A673 (cell line): ENCODE results near the gene ABHD4. TPM values are rescaled to one million over a fixed set of nuclear protein-coding genes. Genes with fewer than 3 reads are reported as not detected.
"Not testable (repeated sequence)": the region's sequence is repeated elsewhere in the genome, so short reads cannot be mapped to it uniquely, and the experiment has no call there.

Source experiments
- BruUV-seq: library from RNA; stranded (reverse); fragments of 400-500 nt; replicated peaks from 2 replicates; lab custom pipeline; 2021; lab: Mats Ljungman, UMichigan
- CTCF ChIA-PET: fragments of 300-600 bp; sonication (Branson Sonifier 250); formaldehyde crosslinking; loops from one replicate; lab custom pipeline; 2022; ENCODE audit warnings: antibody characterized with exemption; lab: Charles Lee
- POLR2A ChIA-PET: fragments of 300-600 bp; sonication (Branson Sonifier 250); formaldehyde crosslinking; loops from one replicate; lab custom pipeline; 2022; ENCODE audit warnings: antibody characterized with exemption; ENCODE audit not compliant: low non-redundant PET; lab: Charles Lee
- DNase-seq: peaks from one replicate; pipeline ENCODE4 v3.0.0-alpha.2; 2015; ENCODE audit warnings: low spot score
- H3K27ac ChIP-seq: fragments of 200-600 bp; sonication (generic); 2 replicates; pipeline ENCODE4 v1.5.1; 2016; ENCODE audit warnings: mixed run types, low read depth, mild to moderate bottlenecking, mixed read lengths, antibody characterized with exemption, low read length; ENCODE audit not compliant: poor library complexity, severe bottlenecking
- H3K27me3 ChIP-seq: fragments of 200-600 bp; sonication (generic); replicated peaks from 2 replicates; pipeline ENCODE4 v1.6.1; 2017; ENCODE audit warnings: mixed run types, low read depth, mild to moderate bottlenecking, mixed read lengths, antibody characterized with exemption, low read length; ENCODE audit not compliant: insufficient read depth, poor library complexity
- H3K36me3 ChIP-seq: fragments of 200-600 bp; sonication (generic); 2 replicates; pipeline ENCODE4 v1.6.1; 2016; ENCODE audit warnings: mixed run types, mild to moderate bottlenecking, mixed read lengths, antibody characterized with exemption, low read length; ENCODE audit not compliant: insufficient read depth, poor library complexity, severe bottlenecking
- H3K4me1 ChIP-seq: fragments of 200-600 bp; sonication (generic); 2 replicates; pipeline ENCODE4 v1.6.1; 2017; ENCODE audit warnings: mixed run types, mild to moderate bottlenecking, mixed read lengths, antibody characterized with exemption, low read length; ENCODE audit not compliant: insufficient read depth, poor library complexity, severe bottlenecking
- H3K4me3 ChIP-seq: fragments of 200-600 bp; sonication (generic); 2 replicates; pipeline ENCODE4 v1.5.1; 2016; ENCODE audit warnings: low read depth, mixed run types, mild to moderate bottlenecking, mixed read lengths, low read length; ENCODE audit not compliant: poor library complexity, severe bottlenecking
- H3K9me3 ChIP-seq: fragments of 200-600 bp; sonication (generic); 2 replicates; pipeline ENCODE4 v1.6.1; 2016; ENCODE audit warnings: mixed run types, low read depth, mild to moderate bottlenecking, mixed read lengths, antibody characterized with exemption, low read length; ENCODE audit not compliant: poor library complexity, severe bottlenecking
- CTCF ChIP-seq: fragments of 300-800, 200-600 bp; sonication (generic); conservative IDR thresholded peaks from 2 replicates; pipeline ENCODE4 v1.5.1; 2017; ENCODE audit warnings: low read depth, mild to moderate bottlenecking, antibody characterized with exemption, low read length, moderate library complexity, mixed read lengths
- EZH2 ChIP-seq: fragments of 200-600 bp; sonication (generic); IDR thresholded peaks from 2 replicates; pipeline ENCODE4 v1.6.1; 2017; ENCODE audit warnings: borderline replicate concordance, low read depth, mild to moderate bottlenecking, mixed read lengths, antibody characterized with exemption, low read length; ENCODE audit not compliant: poor library complexity, severe bottlenecking
- intact Hi-C: fragments of 100-400 bp; cut with micrococcal nuclease; formaldehyde crosslinking; loops from one replicate; pipeline ENCODE4 v1.10.0; 2022; ENCODE audit not compliant: unreplicated experiment
- total RNA-seq: library from RNA; stranded (reverse); gene quantifications from 2 replicates; pipeline ENCODE4 v1.2.3, GENCODE V29; 2021

The ABHD4 gene
- total RNA-seq, 1 experiment from 2014 or later: 36.6 TPM

DNA sequence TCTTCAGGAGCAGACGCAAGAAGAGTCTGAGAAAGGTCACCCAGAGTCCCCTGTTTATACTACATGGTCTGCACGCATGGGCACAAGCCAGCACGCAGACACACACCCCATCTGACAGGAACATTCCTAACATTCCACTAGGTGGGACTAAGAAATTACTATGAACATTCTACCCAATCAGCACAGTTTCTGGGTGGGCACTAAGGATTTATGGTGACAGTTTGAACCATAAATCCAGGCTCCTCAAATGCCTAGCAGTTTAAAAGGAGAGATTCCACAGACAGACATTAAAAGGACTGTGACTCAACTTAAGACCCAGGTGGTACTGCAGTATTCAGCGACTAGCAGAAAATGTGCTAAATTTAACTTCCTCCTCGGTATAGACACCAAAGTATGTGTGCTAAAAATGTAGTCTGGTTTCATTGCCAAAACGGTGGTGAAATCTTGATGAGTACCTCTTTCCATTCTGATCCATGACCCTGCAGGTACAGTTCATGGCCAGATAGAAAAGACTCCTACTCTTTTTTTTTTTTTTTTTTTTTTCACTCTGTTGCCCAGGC is 16.2 kb downstream of the ABHD4 start:
- TF ChIP-seq EZH2 (no peak), CTCF (no peak)
- no peak overlapping the region for H3K4me3 ChIP-seq
- ChIA-PET CTCF (no interaction called here), POLR2A (no interaction called here)
- peaks cover 14% of the 10 kb centered on the region for H3K36me3 ChIP-seq
- no peaks in the 10 kb centered on the region for H3K9me3 ChIP-seq
- DNase-seq: peak; percentile 85
- peak overlapping the region; percentile 52 for H3K27ac ChIP-seq
- no TSS peak for BruUV-seq
- H3K27me3 ChIP-seq: no peaks in the 10 kb centered on the region
- H3K4me1 ChIP-seq: peaks cover 13% of the 10 kb centered on the region
- intact Hi-C loops: no loop called here

- H3K9me3 ChIP-seq, CTCF ChIA-PET, H3K27ac ChIP-seq, H3K4me3 ChIP-seq, H3K27me3 ChIP-seq, BruUV-seq, H3K36me3 ChIP-seq, intact Hi-C loops, POLR2A ChIA-PET, DNase-seq: not testable (repeated sequence)
- peaks cover 13% of the 10 kb centered on the region for H3K4me1 ChIP-seq
Measured at GRCh38 chr14:22615765-22616164, 17.7 kb downstream of the ABHD4 start.

- no peak overlapping the region for H3K27ac ChIP-seq
- no peaks in the 10 kb centered on the region for H3K4me1 ChIP-seq
- no peaks in the 10 kb centered on the region for H3K36me3 ChIP-seq
- no peak overlapping the region for H3K4me3 ChIP-seq
- no TSS peak for BruUV-seq
- H3K27me3 ChIP-seq: no peaks in the 10 kb centered on the region
- H3K9me3 ChIP-seq: no peaks in the 10 kb centered on the region
- intact Hi-C loops: no loop called here
- TF ChIP-seq EZH2 (no peak), CTCF (no peak)
- no peak for DNase-seq
- ChIA-PET CTCF (no interaction called here), POLR2A (no interaction called here)
Measured at GRCh38 chr14:22622255-22622654, 24.2 kb downstream of the ABHD4 start.

DNA sequence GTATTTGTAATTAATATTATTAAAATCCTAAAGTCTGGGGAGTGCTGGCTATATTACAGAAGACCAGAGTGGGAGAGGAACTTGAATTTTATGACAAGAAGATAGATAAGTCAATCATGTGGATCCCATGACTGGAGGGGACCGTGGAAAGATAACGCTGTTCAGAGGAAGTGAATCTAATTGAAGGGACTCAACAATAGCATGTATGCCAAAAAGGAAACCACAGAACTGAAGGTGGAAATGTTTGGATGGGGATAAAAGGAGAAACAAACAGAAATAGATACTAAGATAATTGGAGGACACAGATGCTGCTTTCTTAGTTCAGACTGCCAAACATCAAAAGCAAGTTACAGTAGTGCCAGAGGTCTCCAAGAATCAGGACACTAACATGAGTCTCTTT is 24.9 kb downstream of the ABHD4 start:
- no peaks in the 10 kb centered on the region for H3K27me3 ChIP-seq
- no peak for DNase-seq
- no peaks in the 10 kb centered on the region for H3K9me3 ChIP-seq
- CTCF ChIA-PET: no interaction called here
- no TSS peak for BruUV-seq
- no peak overlapping the region for H3K27ac ChIP-seq
- H3K4me3 ChIP-seq: no peak overlapping the region
- POLR2A ChIA-PET: no interaction called here
- intact Hi-C loops: no loop called here
- H3K36me3 ChIP-seq: no peaks in the 10 kb centered on the region
- TF ChIP-seq EZH2 (no peak), CTCF (no peak)
- no peaks in the 10 kb centered on the region for H3K4me1 ChIP-seq
